ENCODE results near the gene FOXI1.

- TF ChIP-seq CTCF (IDR thresholded peaks at IDR 0.05) (no peak), POLR2A (IDR thresholded peaks at IDR 0.05) (no peak)
These were observed 26.7 kb downstream of the FOXI1 start for GRCh38 chr5:170132269-170132975.

Measured in vagina (tissue), 2 donors.